Activated naive CD4-positive, alpha-beta T cell treated with anti-CD3 and anti-CD28 coated beads, Interleukin-2, amount 50 U/mL, for 72 hours (primary cell): ENCODE data around the gene SMIM13. TPM values are rescaled to one million over a fixed set of nuclear protein-coding genes. Genes with fewer than 3 reads are reported as not detected.
"Not testable (repeated sequence)": the region's sequence is repeated elsewhere in the genome, so short reads cannot be mapped to it uniquely, and the experiment has no call there.

Experiments
- ATAC-seq, 2 donors: fragments of 150-1000 bp; cut with Tn5 transposase; 2 replicates each; pipeline ENCODE4 v1.10.0; 2021; ENCODE audit warnings: mild to moderate bottlenecking in 2 of 2, moderate library complexity in 2 of 2
- DNase-seq, 2 donors: peaks; one replicate each; pipeline ENCODE4 v3.0.0; 2021 to 2022; ENCODE audit warnings: low spot score in 2 of 2
- H3K27ac Mint-ChIP-seq, 2 donors: one replicate each; pipeline ENCODE4 v1.8.0; 2022; ENCODE audit warnings: mild to moderate bottlenecking in 2 of 2, mixed read lengths in 2 of 2
- H3K36me3 Mint-ChIP-seq, 2 donors: one replicate each; pipeline ENCODE4 v1.8.0; 2022; ENCODE audit warnings: mixed read lengths in 2 of 2
- H3K9me3 Mint-ChIP-seq, 2 donors: one replicate each; pipeline ENCODE4 v1.8.0; 2022; ENCODE audit warnings: mixed read lengths in 2 of 2
- total RNA-seq, 2 donors: library from RNA; stranded (reverse); gene quantifications; one replicate each; pipeline ENCODE4 v1.2.3, GENCODE V29; 2022

Gene SMIM13
- total RNA-seq, 2 donors from 2014 or later = 6.3 to 6.4 TPM

GRCh38 chr6:11101417-11101816 lies 7.8 kb downstream of the SMIM13 start:
- ATAC-seq (no peak), DNase-seq (no peak)
- H3K27ac Mint-ChIP-seq = no peak overlapping the region
- peaks cover 0 to 36% of the 10 kb centered on the region in 2 donors for H3K36me3 Mint-ChIP-seq
- peaks cover 0 to 8% of the 10 kb centered on the region in 2 donors for H3K9me3 Mint-ChIP-seq

GRCh38 chr6:11103065-11103464 lies 9.4 kb downstream of the SMIM13 start:
- H3K9me3 Mint-ChIP-seq = peaks cover 0 to 8% of the 10 kb centered on the region in 2 donors
- ATAC-seq (no peak), DNase-seq (no peak)
- H3K27ac Mint-ChIP-seq = no peak overlapping the region
- peaks cover 0 to 35% of the 10 kb centered on the region in 2 donors for H3K36me3 Mint-ChIP-seq

- DNase-seq (no peak), ATAC-seq (no peak)
- H3K27ac Mint-ChIP-seq = no peak overlapping the region
- no peaks in the 10 kb centered on the region for H3K36me3 Mint-ChIP-seq
- H3K9me3 Mint-ChIP-seq = no peaks in the 10 kb centered on the region
These were observed 15.1 kb downstream of the SMIM13 start for GRCh38 chr6:11108726-11109125.

GRCh38 chr6:11110921-11111768 lies 17.5 kb downstream of the SMIM13 start, which contains the start of gene ERVFRD-1:
Gene ERVFRD-1, minus strand, starts transcription at chr6:11111725. Its CDS starts 6,415 bp downstream, at chr6:11105310.
- DNase-seq (no peak), ATAC-seq (peak; percentile 43 to 55)
- H3K9me3 Mint-ChIP-seq = no peaks in the 10 kb centered on the region

GRCh38 chr6:11111769-11112437 lies 18.3 kb downstream of the SMIM13 start:
- Mint-ChIP-seq H3K36me3 (no peaks in the 10 kb centered on the region), H3K9me3 (no peaks in the 10 kb centered on the region), H3K27ac (peak overlapping the region in 1 of 2 donors; percentile 55)
- DNase-seq = no peak
- ATAC-seq = no peak

More at GRCh38 chr6:11110921-11111768, 17.5 kb downstream of the SMIM13 start, which contains the start of gene ERVFRD-1:
- Mint-ChIP-seq H3K27ac (peak within 1 kb of the TSS in 1 of 2 donors; percentile 55), H3K36me3 (no peaks in the 10 kb centered on the region)

- Mint-ChIP-seq H3K9me3 (no peaks in the 10 kb centered on the region), H3K27ac (no peak overlapping the region), H3K36me3 (no peaks in the 10 kb centered on the region)
- DNase-seq (no peak), ATAC-seq (no peak)
These were observed 19.4 kb downstream of the SMIM13 start for GRCh38 chr6:11113038-11113437.

GRCh38 chr6:11115808-11116536 lies 22.3 kb downstream of the SMIM13 start:
- peak; percentile 91 to 93 for ATAC-seq
- not testable (repeated sequence) for H3K27ac Mint-ChIP-seq, H3K9me3 Mint-ChIP-seq, DNase-seq, H3K36me3 Mint-ChIP-seq

- no peak overlapping the region for H3K27ac Mint-ChIP-seq
These were observed 26.8 kb downstream of the SMIM13 start for GRCh38 chr6:11120271-11121005.

GRCh38 chr6:11121851-11122250 lies 28.2 kb downstream of the SMIM13 start:
- H3K9me3 Mint-ChIP-seq = no peaks in the 10 kb centered on the region
- DNase-seq (no peak), ATAC-seq (no peak)
- H3K27ac Mint-ChIP-seq = no peak overlapping the region
- peaks cover 5 to 6% of the 10 kb centered on the region in 2 donors for H3K36me3 Mint-ChIP-seq

More at GRCh38 chr6:11120271-11121005, 26.8 kb downstream of the SMIM13 start:
- H3K9me3 Mint-ChIP-seq = no peaks in the 10 kb centered on the region
- no peak for DNase-seq
- H3K36me3 Mint-ChIP-seq = peaks cover 0 to 6% of the 10 kb centered on the region in 2 donors
- no peak for ATAC-seq

- Mint-ChIP-seq H3K36me3 (peaks cover 5 to 6% of the 10 kb centered on the region in 2 donors), H3K27ac (no peak overlapping the region), H3K9me3 (no peaks in the 10 kb centered on the region)
- peak in 1 of 2 donors; percentile 75 for ATAC-seq
- no peak for DNase-seq
These were observed 28.7 kb downstream of the SMIM13 start for GRCh38 chr6:11122380-11122779.

- DNase-seq (no peak), ATAC-seq (no peak)
- Mint-ChIP-seq H3K27ac (no peak overlapping the region), H3K36me3 (peaks cover 2 to 5% of the 10 kb centered on the region in 2 donors), H3K9me3 (no peaks in the 10 kb centered on the region)
These were observed 30.3 kb downstream of the SMIM13 start for GRCh38 chr6:11123978-11124377.

GRCh38 chr6:11126876-11127275 lies 33.2 kb downstream of the SMIM13 start:
- Mint-ChIP-seq H3K36me3 (peaks cover 0 to 5% of the 10 kb centered on the region in 2 donors), H3K9me3 (no peaks in the 10 kb centered on the region), H3K27ac (peak overlapping the region in 1 of 2 donors; percentile 66)
- DNase-seq = no peak
- ATAC-seq = no peak

GRCh38 chr6:11128608-11129007 lies 35.0 kb downstream of the SMIM13 start:
- DNase-seq = no peak
- peaks cover 0 to 5% of the 10 kb centered on the region in 2 donors for H3K36me3 Mint-ChIP-seq
- ATAC-seq = no peak
- no peak overlapping the region for H3K27ac Mint-ChIP-seq
- H3K9me3 Mint-ChIP-seq = no peaks in the 10 kb centered on the region

GRCh38 chr6:11129908-11130565 lies 36.4 kb downstream of the SMIM13 start:
- Mint-ChIP-seq H3K36me3 (peaks cover 0 to 8% of the 10 kb centered on the region in 2 donors), H3K9me3 (no peaks in the 10 kb centered on the region), H3K27ac (peak overlapping the region in 1 of 2 donors; percentile 6)
- ATAC-seq = no peak
- DNase-seq = no peak

- Mint-ChIP-seq H3K27ac (peak overlapping the region in 1 of 2 donors; percentile 6), H3K36me3 (peaks cover 0 to 10% of the 10 kb centered on the region in 2 donors), H3K9me3 (no peaks in the 10 kb centered on the region)
- ATAC-seq (no peak), DNase-seq (no peak)
These were observed 37.0 kb downstream of the SMIM13 start for GRCh38 chr6:11130605-11131004.
